Suprapubic skin (tissue), 4 donors: ENCODE data around the gene SMOC2. TPM values are rescaled to one million over a fixed set of nuclear protein-coding genes. Genes with fewer than 3 reads are reported as not detected.

ENCODE experiments used
- DNase-seq, 2 donors: peaks; one replicate each; pipeline ENCODE4 v3.0.0-alpha.2; 2019; ENCODE audit warnings: low spot score in 2 of 2
- H3K27ac ChIP-seq: fragments of 200-600 bp; sonication (generic); one replicate; pipeline ENCODE4 v1.5.1; 2019
- H3K27me3 ChIP-seq: fragments of 200-600 bp; sonication (generic); one replicate; pipeline ENCODE4 v1.5.1; 2019
- H3K36me3 ChIP-seq: fragments of 200-600 bp; sonication (generic); one replicate; pipeline ENCODE4 v1.5.1; 2019
- H3K4me1 ChIP-seq: fragments of 200-600 bp; sonication (generic); one replicate; pipeline ENCODE4 v1.5.1; 2019
- H3K4me3 ChIP-seq: fragments of 200-600 bp; sonication (generic); one replicate; pipeline ENCODE4 v1.5.1; 2019; ENCODE audit warnings: mild to moderate bottlenecking
- H3K9me3 ChIP-seq: fragments of 200-600 bp; sonication (generic); one replicate; pipeline ENCODE4 v1.5.1; 2019
- CTCF ChIP-seq, 2 donors: fragments of 200-600 bp in 1 of 2; fragments of 450-650 bp in 1 of 2; sonication (generic) in 1 of 2; IDR thresholded peaks; one replicate each; pipeline ENCODE4 v1.5.1; 2016 to 2019; ENCODE audit warnings: antibody characterized with exemption in 2 of 2, mild to moderate bottlenecking in 1 of 2, moderate library complexity in 1 of 2
- EP300 ChIP-seq: sonication (generic); formaldehyde crosslinking; IDR thresholded peaks from one replicate; pipeline ENCODE4 v1.6.1; 2017; ENCODE audit warnings: antibody characterized with exemption
- POLR2A ChIP-seq, 2 donors: fragments of 450-650 bp; IDR thresholded peaks; one replicate each; pipeline ENCODE4 v1.6.1; 2017; ENCODE audit warnings: antibody characterized with exemption in 2 of 2, mild to moderate bottlenecking in 2 of 2, moderate library complexity in 2 of 2
- POLR2AphosphoS5 ChIP-seq, 3 donors: sonication (generic); formaldehyde crosslinking; IDR thresholded peaks; one replicate each; pipeline ENCODE4 v1.6.1; 2017; ENCODE audit warnings: antibody characterized with exemption in 3 of 3
- WGBS: methylation state at CpG from one replicate; pipeline ENCODE4 v1.1.5; 2018; 5-methylcytosine and 5-hydroxymethylcytosine counted together
- total RNA-seq, 4 donors: library from RNA; depleted of rRNA; stranded (reverse); fragments of >200 nt; gene quantifications; one replicate each; pipeline ENCODE4 v1.1.0, GENCODE V29; 2016

SMOC2 gene
- total RNA-seq, 4 donors from 2014 or later, result 16.2 to 22.9 (median 18.8) TPM

GRCh38 chr6:168667428-168667805 lies 226.4 kb downstream of the SMOC2 start:
- no peak overlapping the region for H3K27ac ChIP-seq
- H3K27me3 ChIP-seq, result peaks cover under 1% of the 10 kb centered on the region
- TF ChIP-seq POLR2A (IDR thresholded peaks at IDR 0.05) (no peak), EP300 (no peak), POLR2AphosphoS5 (IDR thresholded peaks at IDR 0.05) (no peak), CTCF (IDR thresholded peaks at IDR 0.05) (no peak)
- no peaks in the 10 kb centered on the region for H3K36me3 ChIP-seq
- H3K4me3 ChIP-seq, result no peak overlapping the region
- 77% methylated on average over 7 of the region's 7 CpGs for WGBS
- H3K9me3 ChIP-seq, result no peaks in the 10 kb centered on the region
- no peaks in the 10 kb centered on the region for H3K4me1 ChIP-seq
- peak in 1 of 2 donors; percentile 59 for DNase-seq

GRCh38 chr6:168670401-168670985 lies 229.5 kb downstream of the SMOC2 start:
- no peaks in the 10 kb centered on the region for H3K27me3 ChIP-seq
- WGBS, result 75% methylated on average over 12 of the region's 12 CpGs
- no peaks in the 10 kb centered on the region for H3K4me1 ChIP-seq
- H3K27ac ChIP-seq, result no peak overlapping the region
- H3K4me3 ChIP-seq, result no peak overlapping the region
- no peak for TF ChIP-seq POLR2A (IDR thresholded peaks at IDR 0.05)
- no peak for TF ChIP-seq EP300
- no peak for TF ChIP-seq POLR2AphosphoS5 (IDR thresholded peaks at IDR 0.05)
- TF ChIP-seq CTCF (IDR thresholded peaks at IDR 0.05), result no peak
- no peaks in the 10 kb centered on the region for H3K9me3 ChIP-seq
- DNase-seq, result peak in 1 of 2 donors; percentile 58
- no peaks in the 10 kb centered on the region for H3K36me3 ChIP-seq

- Histone ChIP-seq H3K27ac (no peak overlapping the region), H3K9me3 (no peaks in the 10 kb centered on the region), H3K4me3 (no peak overlapping the region), H3K27me3 (no peaks in the 10 kb centered on the region), H3K4me1 (no peaks in the 10 kb centered on the region), H3K36me3 (no peaks in the 10 kb centered on the region)
- 86% methylated on average over 19 of the region's 19 CpGs for WGBS
- TF ChIP-seq CTCF (IDR thresholded peaks at IDR 0.05), result no peak
- DNase-seq, result peak in 1 of 2 donors; percentile 47
These were observed 230.3 kb downstream of the SMOC2 start for GRCh38 chr6:168671028-168671862.

- TF ChIP-seq POLR2AphosphoS5 (IDR thresholded peaks at IDR 0.05) (no peak), POLR2A (IDR thresholded peaks at IDR 0.05) (no peak), EP300 (no peak), CTCF (IDR thresholded peaks at IDR 0.05) (no peak)
- DNase-seq, result peak in 1 of 2 donors; percentile 32
- H3K27me3 ChIP-seq, result no peaks in the 10 kb centered on the region
- no peak overlapping the region for H3K27ac ChIP-seq
- no peaks in the 10 kb centered on the region for H3K36me3 ChIP-seq
- WGBS, result 80% methylated on average over 10 of the region's 10 CpGs
- H3K4me1 ChIP-seq, result no peaks in the 10 kb centered on the region
- no peaks in the 10 kb centered on the region for H3K9me3 ChIP-seq
- H3K4me3 ChIP-seq, result no peak overlapping the region
These were observed 231.0 kb downstream of the SMOC2 start for GRCh38 chr6:168671863-168672546.

GRCh38 chr6:168674595-168674994 lies 233.6 kb downstream of the SMOC2 start:
- no peak overlapping the region for H3K27ac ChIP-seq
- no peaks in the 10 kb centered on the region for H3K36me3 ChIP-seq
- 84% methylated on average over 7 of the region's 7 CpGs for WGBS
- no peak for TF ChIP-seq POLR2AphosphoS5 (IDR thresholded peaks at IDR 0.05)
- no peak for TF ChIP-seq CTCF (IDR thresholded peaks at IDR 0.05)
- no peak for TF ChIP-seq EP300
- TF ChIP-seq POLR2A (IDR thresholded peaks at IDR 0.05), result no peak
- H3K4me1 ChIP-seq, result no peaks in the 10 kb centered on the region
- no peaks in the 10 kb centered on the region for H3K27me3 ChIP-seq
- peak in 1 of 2 donors; percentile 67 for DNase-seq
- H3K4me3 ChIP-seq, result no peak overlapping the region
- no peaks in the 10 kb centered on the region for H3K9me3 ChIP-seq
